D721Med (cell line): ENCODE measurements around the gene ZSCAN22.

Experiments used
- DNase-seq: peaks from one replicate; pipeline ENCODE4 v3.0.0; 2011; ENCODE audit warnings: low spot score; ENCODE audit not compliant: insufficient read length
- FAIRE-seq: peaks from 2 replicates; lab custom pipeline; 2011; peaks lifted over from hg19 to GRCh38; lab: Jason Lieb, UNC
- CTCF ChIP-seq: IDR thresholded peaks from 2 replicates; pipeline ENCODE4 v1.5.1; 2012; ENCODE audit warnings: mild to moderate bottlenecking, control low read depth; ENCODE audit not compliant: insufficient read depth; ENCODE audit errors: missing control alignments

Gene ZSCAN22

GRCh38 chr19:58355908-58356765, 29.3 kb downstream of the ZSCAN22 start:
- no peak for FAIRE-seq
- no peak for TF ChIP-seq CTCF
- DNase-seq: no peak

- FAIRE-seq: no peak
- no peak for DNase-seq
- TF ChIP-seq CTCF: no peak
Observed at GRCh38 chr19:58356766-58357480, 30.1 kb downstream of the ZSCAN22 start.

GRCh38 chr19:58357481-58358145, 30.8 kb downstream of the ZSCAN22 start:
- TF ChIP-seq CTCF: no peak
- DNase-seq (no peak), FAIRE-seq (no peak)

GRCh38 chr19:58361900-58362271, 35.1 kb downstream of the ZSCAN22 start:
- FAIRE-seq: no peak
- TF ChIP-seq CTCF: no peak
- peak; percentile 50 for DNase-seq

GRCh38 chr19:58362272-58362994, 35.6 kb downstream of the ZSCAN22 start, which contains the start of gene ZNF497:
Gene ZNF497, minus strand, starts transcription at chr19:58362751. Its CDS starts 5,116 bp downstream, at chr19:58357635.
- FAIRE-seq: no peak
- no peak for TF ChIP-seq CTCF
- peak; percentile 81 for DNase-seq

- no peak for DNase-seq
- TF ChIP-seq CTCF: no peak
- no peak for FAIRE-seq
Observed at GRCh38 chr19:58364146-58364545, 37.4 kb downstream of the ZSCAN22 start.
